ENCODE results near the gene BCL2L12.

BCL2L12 gene

DNA sequence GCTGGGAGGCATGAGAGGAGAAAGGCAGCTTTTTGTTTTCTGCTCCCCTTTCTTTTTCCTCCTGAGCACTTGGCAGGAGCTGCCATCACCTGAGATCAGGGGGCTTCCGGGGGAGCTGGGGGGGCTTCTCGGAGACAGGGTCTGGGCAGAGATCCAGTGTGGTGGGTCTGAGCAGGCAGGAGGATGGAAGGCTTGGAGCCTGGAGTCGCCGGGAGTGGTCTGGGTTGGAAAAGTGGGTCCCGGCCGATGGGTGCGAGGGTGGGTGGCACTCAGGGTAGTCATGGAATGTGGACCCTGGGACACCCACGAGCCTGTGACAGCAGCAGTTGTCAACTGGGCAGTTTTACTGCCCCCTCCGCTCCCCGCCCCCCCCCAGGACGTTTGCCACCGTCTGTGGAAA is 21.4 kb downstream of the BCL2L12 start:
- TF ChIP-seq, protein P1, sequence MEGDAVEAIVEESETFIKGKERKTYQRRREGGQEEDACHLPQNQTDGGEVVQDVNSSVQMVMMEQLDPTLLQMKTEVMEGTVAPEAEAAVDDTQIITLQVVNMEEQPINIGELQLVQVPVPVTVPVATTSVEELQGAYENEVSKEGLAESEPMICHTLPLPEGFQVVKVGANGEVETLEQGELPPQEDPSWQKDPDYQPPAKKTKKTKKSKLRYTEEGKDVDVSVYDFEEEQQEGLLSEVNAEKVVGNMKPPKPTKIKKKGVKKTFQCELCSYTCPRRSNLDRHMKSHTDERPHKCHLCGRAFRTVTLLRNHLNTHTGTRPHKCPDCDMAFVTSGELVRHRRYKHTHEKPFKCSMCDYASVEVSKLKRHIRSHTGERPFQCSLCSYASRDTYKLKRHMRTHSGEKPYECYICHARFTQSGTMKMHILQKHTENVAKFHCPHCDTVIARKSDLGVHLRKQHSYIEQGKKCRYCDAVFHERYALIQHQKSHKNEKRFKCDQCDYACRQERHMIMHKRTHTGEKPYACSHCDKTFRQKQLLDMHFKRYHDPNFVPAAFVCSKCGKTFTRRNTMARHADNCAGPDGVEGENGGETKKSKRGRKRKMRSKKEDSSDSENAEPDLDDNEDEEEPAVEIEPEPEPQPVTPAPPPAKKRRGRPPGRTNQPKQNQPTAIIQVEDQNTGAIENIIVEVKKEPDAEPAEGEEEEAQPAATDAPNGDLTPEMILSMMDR (IDR thresholded peaks at IDR 0.05), result no peak

DNA sequence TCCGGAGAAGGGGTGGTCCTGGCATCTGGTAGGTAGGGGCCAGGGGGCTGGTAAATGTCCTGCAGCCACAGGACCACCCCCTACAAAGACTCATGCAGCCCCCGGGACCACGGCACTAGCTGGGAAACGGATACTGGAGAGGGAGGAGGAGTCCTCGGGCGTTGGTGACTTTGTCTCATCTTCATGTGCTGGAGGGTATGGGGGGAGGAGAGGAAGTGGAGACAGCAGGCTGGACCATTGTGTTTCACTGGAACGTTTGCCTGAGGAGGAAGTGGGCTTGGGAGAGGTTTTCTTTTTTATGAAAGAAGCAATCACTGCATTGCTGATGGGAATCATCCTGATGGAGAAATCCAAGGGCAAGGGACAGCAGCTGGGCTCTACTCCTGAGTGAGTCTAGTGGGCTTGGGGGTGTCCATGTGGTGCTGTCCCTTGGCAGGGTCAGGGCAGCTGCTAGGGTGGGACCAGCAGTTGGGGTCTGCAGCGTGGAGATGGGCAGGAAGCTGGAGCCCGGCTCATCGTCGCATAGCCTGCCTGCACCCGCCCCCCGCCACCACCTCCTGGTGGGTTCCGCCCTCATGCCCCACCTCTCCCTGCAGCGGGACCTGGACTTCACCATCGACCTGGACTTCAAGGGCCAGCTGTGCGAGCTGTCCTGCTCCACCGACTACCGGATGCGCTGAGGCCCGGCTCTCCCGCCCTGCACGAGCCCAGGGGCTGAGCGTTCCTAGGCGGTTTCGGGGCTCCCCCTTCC is 22.0 kb downstream of the BCL2L12 start:
- TF ChIP-seq, protein P1 (IDR thresholded peaks at IDR 0.05), result no peak

DNA sequence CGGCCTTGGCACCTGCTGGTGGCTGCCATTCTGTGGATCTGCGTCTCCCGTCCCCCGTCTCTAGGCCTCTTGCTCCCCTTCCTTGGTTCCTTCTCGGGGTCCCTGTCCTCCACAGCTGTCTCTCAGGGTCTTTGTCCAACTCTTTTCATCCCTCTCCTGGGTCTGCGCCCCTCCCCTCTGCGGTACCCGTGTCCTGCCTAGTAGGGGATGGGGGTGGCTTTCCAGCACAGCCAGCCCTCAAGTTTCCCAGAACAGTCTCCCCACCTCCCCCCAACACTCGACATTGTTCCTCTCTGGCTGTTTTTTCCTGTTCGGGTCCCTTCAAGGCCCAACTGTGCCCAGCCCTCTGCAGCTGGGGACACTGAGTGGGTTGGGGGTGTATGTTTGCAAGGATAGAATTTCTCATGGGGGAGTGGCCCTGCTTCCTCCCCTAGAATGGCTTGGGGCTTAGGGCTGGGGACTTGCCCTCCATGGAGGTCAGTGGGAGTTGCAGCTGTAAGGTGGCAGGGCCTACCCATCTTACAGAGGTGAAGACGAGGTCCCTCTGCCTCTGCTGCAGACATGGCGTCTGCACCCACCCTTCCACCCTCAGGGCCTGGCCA is 22.9 kb downstream of the BCL2L12 start:
- TF ChIP-seq, protein P1 (IDR thresholded peaks at IDR 0.05), result no peak

DNA sequence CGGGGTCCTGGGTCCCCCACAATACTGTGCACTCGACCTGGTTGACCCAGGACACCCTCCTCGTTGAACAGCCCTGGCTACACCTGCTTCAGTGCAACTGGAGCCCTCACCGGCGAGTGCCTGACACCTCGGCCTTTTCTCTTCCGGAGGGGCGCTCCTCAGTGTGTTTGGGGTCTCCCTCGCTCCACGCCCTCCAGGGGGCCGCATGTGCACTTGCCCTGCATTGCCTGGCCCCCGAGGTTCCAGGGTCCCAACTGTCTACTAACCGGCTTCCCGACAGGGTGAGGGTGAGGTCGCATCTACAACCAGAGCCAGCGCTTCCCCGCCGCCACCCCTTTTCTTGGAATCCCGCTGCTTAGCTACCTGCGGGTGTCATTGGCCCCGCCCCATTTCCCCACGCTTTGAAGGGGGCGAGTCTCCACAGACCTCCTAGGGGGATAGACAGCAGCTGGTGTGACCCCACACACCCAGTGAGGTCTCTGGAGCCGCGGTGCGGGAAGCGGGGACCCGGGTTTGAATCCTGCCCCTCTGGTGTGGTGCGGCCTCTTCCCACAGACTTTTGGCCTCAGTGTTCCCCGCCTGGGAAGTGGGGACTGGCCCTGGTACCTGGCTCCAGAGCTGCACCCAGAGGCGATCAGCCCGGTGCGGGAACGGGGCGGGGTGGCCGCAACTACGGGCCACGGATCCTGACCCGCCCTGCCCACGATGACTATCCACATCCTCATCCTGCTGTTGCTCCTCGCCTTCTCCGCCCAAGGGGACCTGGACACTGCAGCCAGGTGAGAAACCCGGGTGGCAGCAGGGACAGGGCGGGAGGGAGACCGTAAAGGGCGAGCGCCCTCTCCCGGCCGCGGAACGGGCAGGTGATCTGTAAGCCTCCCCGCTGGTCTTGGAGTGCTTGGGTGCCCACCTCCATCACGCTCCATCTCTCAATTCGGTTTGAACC is 23.7 kb downstream of the BCL2L12 start, which contains the start of gene ADM5:
ADM5 (plus strand) TSS at position 462 of the 946 bp plus-strand sequence; CDS start at position 706, 244 bp downstream.
- TF ChIP-seq, protein P1 (IDR thresholded peaks at IDR 0.05), result peak; percentile 44

DNA sequence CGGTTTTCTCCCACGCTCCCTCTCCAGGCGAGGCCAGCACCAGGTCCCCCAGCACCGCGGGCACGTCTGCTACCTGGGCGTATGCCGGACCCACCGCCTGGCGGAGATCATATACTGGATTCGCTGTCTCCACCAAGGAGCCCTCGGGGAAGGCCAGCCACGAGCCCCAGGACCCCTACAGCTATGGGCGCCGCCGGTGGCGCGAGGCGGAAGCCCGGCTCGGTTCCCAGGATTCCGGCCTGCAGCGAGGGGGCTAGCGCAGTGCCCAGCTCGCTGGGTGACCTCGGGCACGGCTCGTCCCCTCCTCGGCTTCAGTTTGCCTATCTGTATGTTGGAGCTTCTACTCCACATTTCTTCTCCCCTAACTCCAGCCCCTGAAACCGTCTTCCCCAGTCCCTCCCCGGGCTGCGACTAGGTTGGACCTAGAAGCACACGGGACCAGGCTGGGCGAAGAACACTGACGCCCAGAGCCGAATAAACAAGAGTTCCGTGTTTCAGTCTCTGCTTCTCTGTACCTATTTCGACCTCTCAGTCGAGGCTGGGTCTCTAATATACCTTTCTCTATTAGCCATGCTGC is 24.4 kb downstream of the BCL2L12 start:
- TF ChIP-seq, protein P1 (IDR thresholded peaks at IDR 0.05), result no peak; the same call in 1 of the 2 replicates

DNA sequence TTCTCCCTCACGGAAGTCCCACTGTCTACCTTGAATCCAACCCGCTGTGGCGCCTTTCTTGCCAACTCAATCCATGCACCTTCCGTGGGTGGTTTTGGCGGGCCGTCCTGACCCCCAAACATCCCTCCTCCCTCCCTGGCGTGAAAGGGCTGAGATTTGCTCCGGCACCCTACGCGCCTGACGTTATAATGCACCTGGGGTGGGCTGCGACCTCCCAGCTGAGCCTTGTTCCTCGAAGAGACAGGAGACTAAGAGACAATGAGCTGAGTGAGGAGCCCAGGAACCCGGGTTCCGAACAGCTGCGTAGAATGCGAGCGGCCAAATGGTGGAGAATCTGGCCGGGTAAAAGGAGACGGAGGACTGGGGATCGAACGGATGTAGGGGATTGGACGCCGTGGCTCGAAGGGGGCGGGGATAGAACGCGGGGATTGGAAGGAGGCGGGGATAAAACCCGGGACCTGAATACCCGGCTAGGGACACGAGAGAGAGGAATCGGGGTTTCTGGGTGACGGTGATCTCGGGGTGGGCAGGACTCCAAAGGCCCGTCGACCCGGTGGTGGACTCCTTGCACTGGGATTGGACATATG is 25.0 kb downstream of the BCL2L12 start, which contains the start of gene CPT1C:
CPT1C (plus strand) TSS at position 461 of the 587 bp plus-strand sequence. CDS start 1,137 bp downstream, outside the sequence.
- TF ChIP-seq, protein P1 (IDR thresholded peaks at IDR 0.05), result no peak
